Heart right ventricle (tissue), 16 donors: ENCODE measurements around the gene PP2D1. TPM values are rescaled to one million over a fixed set of nuclear protein-coding genes. Genes with fewer than 3 reads are reported as not detected.
"Not testable (repeated sequence)": the region's sequence is repeated elsewhere in the genome, so short reads cannot be mapped to it uniquely, and the experiment has no call there.

Source experiments
- ATAC-seq, 8 donors: fragments of 200-7000 bp; cut with Tn5 transposase; one replicate each; pipeline ENCODE4 v1.9.1; 2020; ENCODE audit warnings: mild to moderate bottlenecking in 8 of 8, moderate library complexity in 8 of 8, moderate number of reproducible peaks in 1 of 8
- DNase-seq, 2 donors: peaks; one replicate each; pipeline ENCODE4 v3.0.0-alpha.2; 2020
- H3K27ac ChIP-seq, 10 donors: fragments of 200-600 bp; sonication (generic) in 2 of 10; one replicate each; pipeline versions ENCODE4 v1.5.0 to v1.8.0; 2020 to 2022; ENCODE audit warnings: mild to moderate bottlenecking in 3 of 10
- H3K27me3 ChIP-seq, 7 donors: fragments of 200-600 bp; one replicate each; pipeline ENCODE4 v1.8.0; 2021 to 2022; ENCODE audit warnings: mild to moderate bottlenecking in 2 of 7
- H3K36me3 ChIP-seq, 9 donors: fragments of 200-600 bp; sonication (generic) in 1 of 9; one replicate each; pipeline versions ENCODE4 v1.5.0 to v1.8.0; 2020 to 2022; ENCODE audit warnings: mild to moderate bottlenecking in 2 of 9
- H3K4me1 ChIP-seq, 9 donors: fragments of 200-600 bp; sonication (generic) in 1 of 9; one replicate each; pipeline versions ENCODE4 v1.5.0 to v1.8.0; 2020 to 2022; ENCODE audit warnings: mild to moderate bottlenecking in 4 of 9
- H3K4me3 ChIP-seq, 10 donors: fragments of 200-600 bp; sonication (generic) in 2 of 10; one replicate each; pipeline versions ENCODE4 v1.5.0 to v1.8.0; 2020 to 2022; ENCODE audit warnings: mild to moderate bottlenecking in 7 of 10, moderate library complexity in 2 of 10
- H3K9me3 ChIP-seq, 11 donors: fragments of 200-600 bp in 10 of 11; sonication (generic) in 2 of 11; one replicate each; pipeline versions ENCODE4 v1.5.0 to v1.8.0; 2013 to 2022; ENCODE audit warnings: mild to moderate bottlenecking in 2 of 11, control low read depth in 1 of 11, moderate library complexity in 1 of 11
- CTCF ChIP-seq, 9 donors: fragments of 200-600 bp; sonication (generic) in 2 of 9; IDR thresholded peaks; one replicate each; pipeline versions ENCODE4 v1.5.0 to v1.8.0; 2021 to 2022; ENCODE audit warnings: antibody characterized with exemption in 9 of 9, mild to moderate bottlenecking in 5 of 9, moderate library complexity in 1 of 9
- WGBS, 2 donors: extraction: QIAGEN DNeasy Blood & Tissue Kit; methylation state at CpG; one replicate each; pipeline ENCODE4 v1.1.7; 2013; ENCODE audit warnings: inconsistent platforms in 1 of 2; 5-methylcytosine and 5-hydroxymethylcytosine counted together
- intact Hi-C, 10 donors: fragments of 100-400 bp; cut with DNase I; formaldehyde crosslinking; loops; one replicate each; pipeline versions ENCODE4 v1.11.1 to v1.14.2; 2022
- polyA plus RNA-seq, 2 donors: library from polyadenylated mRNA; stranded (reverse); fragments of 200-250 nt; gene quantifications; one replicate each; pipeline ENCODE4 v1.2.3, GENCODE V29; 2013
- total RNA-seq, 10 donors: library from RNA; stranded (reverse); fragmentation: NEBNext Ultra II Directional in 3 of 10; extraction: Animal tissue kit (Norgen Biotek cat#: 25700) in 3 of 10; gene quantifications; one replicate each; pipeline versions ENCODE4 v1.2.1 to v1.2.4, GENCODE V29; 2021 to 2023
- donor health status: Arrhythmogenic right ventricular cardiomyopathy.
- donor health status: ischemic (EF 13 %, LVEDD 7.1; RV severe dilation, severe dysfunction).
- donor health status: healthy with polysubstance abuse.
- donor health status: DM: no; HTN: yes; CAD: no.
- donor health status: DM: no; HTN: no; CAD: no.
- donor health status: ischemic (EF 25% LVEDD 6.9; RV normal size, moderate dysfunction).
- donor health status: ischemic (EF 25% LVEDD 5.7; RV mildly dilated, moderate dysfunction).
- donor health status: healthy.
- donor health status: DM: yes; HTN: yes; CAD: no.
- donor health status: Ischemic cardiomyopathy.
- donor health status: ischemic (EF 35%, LVEDD 5.7; RV mildly dilated, moderate dysfunction).
- donor health status: nonischemic (EF 11% LVEDD 7.7; RV severe dilation, severe dysfunction).
- donor health status: DM: yes; HTN: yes; CAD: no.
- donor health status: PGD.
- donor health status: ischemic (EF 29% LVEDD 5.4; RV normal size, mild dysfunction).
- donor health status: nonischemic (EF 23%, LVEDD 6.1; RV moderate dilation, normal function).

Gene PP2D1
- total and polyA plus RNA-seq, 12 donors: not detected

- no peak overlapping the region for H3K4me3 ChIP-seq
- intact Hi-C loops: loop anchor here in 1 of 10 donors (10.0 kb wide), 1 partner anchor 73 kb away; no protein-coding TSS in a partner anchor
- peaks cover 0 to 47% (median 29%) of the 10 kb centered on the region in 9 donors for H3K4me1 ChIP-seq
- H3K36me3 ChIP-seq: peaks cover 0 to 35% (median 0%) of the 10 kb centered on the region in 9 donors
- ATAC-seq (peak in 7 of 8 donors; percentile 53 to 81 (median 71)), DNase-seq (no peak)
- no peak overlapping the region for H3K27ac ChIP-seq
- no peak for TF ChIP-seq CTCF (IDR thresholded peaks at IDR 0.05)
- 69 to 77% methylated on average over 4 of the region's 4 CpGs for WGBS, 2 donors
- H3K27me3 ChIP-seq: no peaks in the 10 kb centered on the region
- H3K9me3 ChIP-seq: no peaks in the 10 kb centered on the region
Observed at GRCh38 chr3:19961960-19962359, 50.1 kb downstream of the PP2D1 start.

GRCh38 chr3:19960696-19961095 is 51.4 kb downstream of the PP2D1 start:
- no peak for DNase-seq
- H3K4me1 ChIP-seq: peaks cover 0 to 43% (median 22%) of the 10 kb centered on the region in 9 donors

GRCh38 chr3:19959505-19959904 is 52.6 kb downstream of the PP2D1 start:
- TF ChIP-seq CTCF (IDR thresholded peaks at IDR 0.05): no peak
- Histone ChIP-seq H3K4me1 (peaks cover 0 to 54% (median 26%) of the 10 kb centered on the region in 9 donors), H3K4me3 (no peak overlapping the region), H3K36me3 (peaks cover 0 to 57% (median 2%) of the 10 kb centered on the region in 9 donors), H3K27ac (no peak overlapping the region), H3K27me3 (no peaks in the 10 kb centered on the region), H3K9me3 (no peaks in the 10 kb centered on the region)
- DNase-seq: no peak
- ATAC-seq: no peak
- intact Hi-C loops: no loop called here
- WGBS, 2 donors: 70 to 71% methylated on average over 4 of the region's 4 CpGs

More at GRCh38 chr3:19960696-19961095, 51.4 kb downstream of the PP2D1 start:
- Histone ChIP-seq H3K9me3 (no peaks in the 10 kb centered on the region), H3K36me3 (peaks cover 0 to 45% (median 0%) of the 10 kb centered on the region in 9 donors), H3K27me3 (no peaks in the 10 kb centered on the region), H3K27ac (no peak overlapping the region), H3K4me3 (no peak overlapping the region)
- WGBS, 2 donors: 76 to 83% methylated on average over 4 of the region's 4 CpGs
- TF ChIP-seq CTCF (IDR thresholded peaks at IDR 0.05): no peak
- no peak for ATAC-seq
- intact Hi-C loops: loop anchor here in 1 of 10 donors (10.0 kb wide), 1 partner anchor 74 kb away; no protein-coding TSS in a partner anchor

GRCh38 chr3:19957354-19957753 is 54.7 kb downstream of the PP2D1 start:
- intact Hi-C loops, H3K27me3 ChIP-seq, H3K4me3 ChIP-seq, ATAC-seq, DNase-seq, H3K27ac ChIP-seq, H3K9me3 ChIP-seq: not testable (repeated sequence)
- 89 to 90% methylated on average over 9 of the region's 9 CpGs for WGBS, 2 donors
- peaks cover 0 to 65% (median 25%) of the 10 kb centered on the region in 9 donors for H3K4me1 ChIP-seq
- peaks cover 0 to 79% (median 6%) of the 10 kb centered on the region in 9 donors for H3K36me3 ChIP-seq

- H3K4me3 ChIP-seq: no peak overlapping the region
- intact Hi-C loops: no loop called here
- ATAC-seq (no peak), DNase-seq (no peak)
- 93 to 94% methylated on average over 4 of the region's 4 CpGs for WGBS, 2 donors
- H3K9me3 ChIP-seq: no peaks in the 10 kb centered on the region
- peaks cover 0 to 67% (median 41%) of the 10 kb centered on the region in 9 donors for H3K4me1 ChIP-seq
- H3K27ac ChIP-seq: no peak overlapping the region
- no peak for TF ChIP-seq CTCF (IDR thresholded peaks at IDR 0.05)
- H3K36me3 ChIP-seq: peaks cover 0 to 83% (median 12%) of the 10 kb centered on the region in 9 donors
- H3K27me3 ChIP-seq: no peaks in the 10 kb centered on the region
Observed at GRCh38 chr3:19954676-19955075, 57.4 kb downstream of the PP2D1 start.
